ENCODE results near the gene AGBL3. TPM values are rescaled to one million over a fixed set of nuclear protein-coding genes. Genes with fewer than 3 reads are reported as not detected.
"Not testable (repeated sequence)": the region's sequence is repeated elsewhere in the genome, so short reads cannot be mapped to it uniquely, and the experiment has no call there.

Gene AGBL3
- total and polyA plus RNA-seq, 9 donors = 2.1 to 5.1 (median 2.7) TPM

GRCh38 chr7:135095450-135095849 lies 109.1 kb downstream of the AGBL3 start:
- 71% methylated on average over 1 of the region's 1 CpG for WGBS (ENCODE audit: insufficient coverage)
- no peaks in the 10 kb centered on the region for H3K36me3 ChIP-seq (ENCODE audit: control insufficient read depth, insufficient read depth, low read length)

GRCh38 chr7:135098391-135098790 lies 112.1 kb downstream of the AGBL3 start:
- H3K27ac ChIP-seq (ENCODE audit: low read length) = peak overlapping the region; percentile 11
- no peak overlapping the region for H3K4me3 ChIP-seq (ENCODE audit: low read length)
- no CpG with 5 or more reads among the region's 3 CpGs for WGBS (ENCODE audit: insufficient coverage)
- peak; percentile 23 for DNase-seq
- no peaks in the 10 kb centered on the region for H3K36me3 ChIP-seq (ENCODE audit: control insufficient read depth, insufficient read depth, low read length)
- H3K27me3 ChIP-seq (ENCODE audit: control insufficient read depth, insufficient read depth, low read length) = no peaks in the 10 kb centered on the region
- no peaks in the 10 kb centered on the region for H3K4me1 ChIP-seq (ENCODE audit: control insufficient read depth, insufficient read depth, low read length)
- H3K9me3 ChIP-seq (replicated peaks; ENCODE audit: control insufficient read depth, low read depth, low read length) = no peaks in the 10 kb centered on the region

More at GRCh38 chr7:135095450-135095849, 109.1 kb downstream of the AGBL3 start:
- Histone ChIP-seq H3K27me3 (ENCODE audit: control insufficient read depth, insufficient read depth, low read length) (no peaks in the 10 kb centered on the region), H3K27ac (ENCODE audit: low read length) (no peak overlapping the region), H3K4me1 (ENCODE audit: control insufficient read depth, insufficient read depth, low read length) (no peaks in the 10 kb centered on the region), H3K9me3 (replicated peaks; ENCODE audit: control insufficient read depth, low read depth, low read length) (no peaks in the 10 kb centered on the region), H3K4me3 (ENCODE audit: low read length) (no peak overlapping the region)
- DNase-seq = no peak

DNA sequence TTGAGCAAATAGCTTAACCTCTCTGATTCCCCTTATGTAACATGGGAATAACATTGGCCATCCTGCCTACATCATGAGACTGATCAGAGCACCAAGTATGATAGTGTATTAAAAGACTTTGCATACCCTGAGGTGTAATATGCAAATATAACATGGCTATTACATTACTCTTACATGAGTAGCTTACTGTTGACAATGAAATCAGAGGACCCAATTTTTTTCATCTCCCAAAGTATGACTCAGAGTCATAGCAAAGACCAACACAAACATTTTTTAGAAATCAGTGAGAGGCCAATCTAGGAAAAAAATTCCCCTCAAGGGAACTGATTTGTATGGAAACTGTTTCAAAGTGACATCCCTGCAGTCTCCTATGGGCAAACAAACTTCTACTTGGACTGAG lies 114.5 kb downstream of the AGBL3 start:
- H3K27ac ChIP-seq (ENCODE audit: low read length) = no peak overlapping the region
- no peaks in the 10 kb centered on the region for H3K27me3 ChIP-seq (ENCODE audit: control insufficient read depth, insufficient read depth, low read length)
- H3K36me3 ChIP-seq (ENCODE audit: control insufficient read depth, insufficient read depth, low read length) = no peaks in the 10 kb centered on the region
- no peak for DNase-seq
- H3K4me3 ChIP-seq (ENCODE audit: low read length) = no peak overlapping the region
- no peaks in the 10 kb centered on the region for H3K4me1 ChIP-seq (ENCODE audit: control insufficient read depth, insufficient read depth, low read length)
- H3K9me3 ChIP-seq (replicated peaks; ENCODE audit: control insufficient read depth, low read depth, low read length) = no peaks in the 10 kb centered on the region

DNA sequence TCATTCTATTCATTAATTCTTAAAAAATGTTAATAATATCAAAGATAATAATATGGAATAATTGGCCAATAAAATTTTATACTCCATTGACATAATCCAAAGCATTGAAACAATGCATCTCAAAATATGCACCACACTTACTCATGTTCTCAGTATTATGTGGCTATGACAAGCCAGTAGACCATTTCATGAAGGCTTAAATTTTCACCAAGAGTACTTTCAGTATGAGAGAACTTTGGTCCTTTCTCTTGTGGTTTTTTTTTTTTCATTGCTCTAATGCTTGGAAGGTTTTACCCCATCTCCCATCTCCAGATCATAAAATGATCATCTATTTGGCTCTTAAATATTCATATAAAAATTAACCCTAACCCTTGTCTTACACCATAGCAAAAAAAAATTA lies 116.1 kb downstream of the AGBL3 start:
- no peaks in the 10 kb centered on the region for H3K36me3 ChIP-seq (ENCODE audit: control insufficient read depth, insufficient read depth, low read length)
- H3K27me3 ChIP-seq (ENCODE audit: control insufficient read depth, insufficient read depth, low read length) = no peaks in the 10 kb centered on the region
- H3K4me1 ChIP-seq (ENCODE audit: control insufficient read depth, insufficient read depth, low read length) = no peaks in the 10 kb centered on the region
- no peak for DNase-seq
- H3K27ac ChIP-seq (ENCODE audit: low read length) = no peak overlapping the region
- no peak overlapping the region for H3K4me3 ChIP-seq (ENCODE audit: low read length)
- no peaks in the 10 kb centered on the region for H3K9me3 ChIP-seq (replicated peaks; ENCODE audit: control insufficient read depth, low read depth, low read length)

GRCh38 chr7:135109562-135109961 lies 123.3 kb downstream of the AGBL3 start:
- no peaks in the 10 kb centered on the region for H3K4me1 ChIP-seq (ENCODE audit: control insufficient read depth, insufficient read depth, low read length)
- no peak overlapping the region for H3K4me3 ChIP-seq (ENCODE audit: low read length)
- 85% methylated on average over 4 of the region's 4 CpGs for WGBS (ENCODE audit: insufficient coverage)
- DNase-seq = no peak
- H3K36me3 ChIP-seq (ENCODE audit: control insufficient read depth, insufficient read depth, low read length) = no peaks in the 10 kb centered on the region
- H3K27ac ChIP-seq (ENCODE audit: low read length) = no peak overlapping the region
- no peaks in the 10 kb centered on the region for H3K27me3 ChIP-seq (ENCODE audit: control insufficient read depth, insufficient read depth, low read length)
- no peaks in the 10 kb centered on the region for H3K9me3 ChIP-seq (replicated peaks; ENCODE audit: control insufficient read depth, low read depth, low read length)

DNA sequence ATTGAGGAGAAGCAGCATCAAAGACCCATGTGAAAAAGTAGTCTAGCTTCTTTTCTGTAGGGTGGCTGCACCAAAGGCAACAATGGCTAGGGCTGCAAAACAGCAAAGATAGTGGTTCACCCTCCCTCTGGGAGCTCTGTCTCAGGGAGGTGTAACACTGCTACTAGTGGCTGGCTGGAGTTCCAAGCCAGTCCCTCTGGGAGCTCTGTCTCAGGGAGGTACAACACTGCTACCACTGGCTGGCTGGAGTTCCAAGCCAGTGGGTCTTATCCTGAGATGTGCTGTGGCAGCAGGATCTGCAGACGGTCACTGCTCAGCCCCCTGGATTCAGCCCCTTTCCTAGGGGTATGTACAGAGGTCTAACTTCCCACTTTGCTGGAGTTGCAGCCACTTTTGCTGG lies 123.7 kb downstream of the AGBL3 start:
- Histone ChIP-seq H3K4me3 (ENCODE audit: low read length) (no peak overlapping the region), H3K27me3 (ENCODE audit: control insufficient read depth, insufficient read depth, low read length) (no peaks in the 10 kb centered on the region), H3K4me1 (ENCODE audit: control insufficient read depth, insufficient read depth, low read length) (no peaks in the 10 kb centered on the region), H3K9me3 (replicated peaks; ENCODE audit: control insufficient read depth, low read depth, low read length) (no peaks in the 10 kb centered on the region), H3K36me3 (ENCODE audit: control insufficient read depth, insufficient read depth, low read length) (no peaks in the 10 kb centered on the region), H3K27ac (ENCODE audit: low read length) (no peak overlapping the region)
- DNase-seq = no peak
- 80% methylated on average over 1 of the region's 1 CpG for WGBS (ENCODE audit: insufficient coverage)

GRCh38 chr7:135111379-135111778 lies 125.1 kb downstream of the AGBL3 start:
- no peaks in the 10 kb centered on the region for H3K36me3 ChIP-seq (ENCODE audit: control insufficient read depth, insufficient read depth, low read length)
- H3K4me3 ChIP-seq (ENCODE audit: low read length) = no peak overlapping the region
- no peaks in the 10 kb centered on the region for H3K4me1 ChIP-seq (ENCODE audit: control insufficient read depth, insufficient read depth, low read length)
- H3K9me3 ChIP-seq (replicated peaks; ENCODE audit: control insufficient read depth, low read depth, low read length) = no peaks in the 10 kb centered on the region
- no CpG with 5 or more reads among the region's 2 CpGs for WGBS (ENCODE audit: insufficient coverage)
- DNase-seq = no peak
- H3K27me3 ChIP-seq (ENCODE audit: control insufficient read depth, insufficient read depth, low read length) = no peaks in the 10 kb centered on the region
- no peak overlapping the region for H3K27ac ChIP-seq (ENCODE audit: low read length)

DNA sequence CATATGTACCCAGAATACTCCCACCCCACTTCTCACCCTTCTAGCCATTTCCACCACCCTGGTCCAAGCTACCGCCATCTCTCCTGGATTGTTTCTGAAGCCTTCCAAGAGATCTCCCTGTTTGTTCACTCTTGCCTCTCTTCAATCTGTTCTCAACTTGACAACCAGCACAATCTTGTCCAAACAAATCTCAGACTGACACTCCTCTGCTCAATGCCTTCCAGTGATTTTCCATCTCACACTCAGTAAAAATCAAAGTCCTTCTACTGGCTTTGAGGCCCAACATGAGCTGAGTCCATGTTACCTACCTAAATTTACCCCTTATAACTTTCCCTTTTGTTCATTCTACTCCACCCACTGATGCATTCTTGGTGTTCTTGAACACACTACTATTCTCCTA lies 128.3 kb downstream of the AGBL3 start:
- WGBS (ENCODE audit: insufficient coverage) = 93% methylated on average over 1 of the region's 1 CpG
- H3K27me3 ChIP-seq (ENCODE audit: control insufficient read depth, insufficient read depth, low read length) = no peaks in the 10 kb centered on the region
- DNase-seq = no peak
- no peak overlapping the region for H3K27ac ChIP-seq (ENCODE audit: low read length)
- no peaks in the 10 kb centered on the region for H3K36me3 ChIP-seq (ENCODE audit: control insufficient read depth, insufficient read depth, low read length)
- H3K4me3 ChIP-seq (ENCODE audit: low read length) = no peak overlapping the region
- H3K9me3 ChIP-seq (replicated peaks; ENCODE audit: control insufficient read depth, low read depth, low read length) = no peaks in the 10 kb centered on the region
- no peaks in the 10 kb centered on the region for H3K4me1 ChIP-seq (ENCODE audit: control insufficient read depth, insufficient read depth, low read length)

DNA sequence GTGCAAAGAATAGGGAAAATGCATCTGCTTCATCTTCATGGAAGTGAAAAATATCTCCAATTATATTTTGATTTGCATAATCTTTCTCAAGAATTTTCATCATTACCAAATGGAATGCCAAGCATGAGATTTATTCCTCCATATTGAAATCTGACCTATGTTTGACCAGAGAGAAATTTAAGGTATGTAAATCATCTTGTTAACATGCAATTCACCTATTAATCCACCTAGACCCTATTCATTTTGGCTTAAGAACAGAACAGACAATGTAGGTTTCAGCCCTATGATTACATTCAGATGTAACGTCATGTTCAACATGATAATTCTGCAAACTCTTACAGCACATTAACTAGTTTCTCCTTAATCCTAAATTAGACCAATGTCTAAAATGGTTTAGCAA lies 130.8 kb downstream of the AGBL3 start:
- H3K36me3 ChIP-seq (ENCODE audit: control insufficient read depth, insufficient read depth, low read length) = no peaks in the 10 kb centered on the region
- no peaks in the 10 kb centered on the region for H3K27me3 ChIP-seq (ENCODE audit: control insufficient read depth, insufficient read depth, low read length)
- WGBS (ENCODE audit: insufficient coverage) = no CpG with 5 or more reads among the region's 1 CpG
- H3K4me1 ChIP-seq (ENCODE audit: control insufficient read depth, insufficient read depth, low read length) = no peaks in the 10 kb centered on the region
- H3K27ac ChIP-seq (ENCODE audit: low read length) = no peak overlapping the region
- H3K9me3 ChIP-seq (replicated peaks; ENCODE audit: control insufficient read depth, low read depth, low read length) = peaks cover 3% of the 10 kb centered on the region
- no peak for DNase-seq
- H3K4me3 ChIP-seq (ENCODE audit: low read length) = no peak overlapping the region

DNA sequence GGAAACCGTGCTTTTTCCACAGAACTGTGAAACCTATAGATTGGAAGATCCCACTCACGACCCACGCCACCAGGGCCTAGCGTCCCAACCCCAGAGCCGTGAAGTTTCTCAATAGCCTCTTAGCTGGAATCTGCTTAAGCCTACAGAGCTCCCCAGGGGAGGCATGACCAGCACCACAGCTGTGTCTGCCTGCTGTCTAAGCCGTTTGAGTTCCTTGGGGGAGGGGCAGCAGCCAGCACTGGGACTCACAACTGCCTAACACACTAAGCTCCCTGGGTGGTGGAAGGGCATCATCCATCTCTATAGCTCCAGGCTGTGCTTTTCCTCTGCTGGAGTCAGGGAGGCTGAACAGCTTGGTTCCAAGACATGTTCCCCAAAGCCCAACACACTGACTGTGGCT lies 135.6 kb downstream of the AGBL3 start:
- Histone ChIP-seq H3K36me3 (ENCODE audit: control insufficient read depth, insufficient read depth, low read length) (no peaks in the 10 kb centered on the region), H3K27ac (ENCODE audit: low read length) (no peak overlapping the region), H3K4me1 (ENCODE audit: control insufficient read depth, insufficient read depth, low read length) (no peaks in the 10 kb centered on the region), H3K9me3 (replicated peaks; ENCODE audit: control insufficient read depth, low read depth, low read length) (peaks cover 3% of the 10 kb centered on the region), H3K4me3 (ENCODE audit: low read length) (no peak overlapping the region), H3K27me3 (ENCODE audit: control insufficient read depth, insufficient read depth, low read length) (no peaks in the 10 kb centered on the region)
- 81% methylated on average over 6 of the region's 6 CpGs for WGBS (ENCODE audit: insufficient coverage)
- peak; percentile 4 for DNase-seq

DNA sequence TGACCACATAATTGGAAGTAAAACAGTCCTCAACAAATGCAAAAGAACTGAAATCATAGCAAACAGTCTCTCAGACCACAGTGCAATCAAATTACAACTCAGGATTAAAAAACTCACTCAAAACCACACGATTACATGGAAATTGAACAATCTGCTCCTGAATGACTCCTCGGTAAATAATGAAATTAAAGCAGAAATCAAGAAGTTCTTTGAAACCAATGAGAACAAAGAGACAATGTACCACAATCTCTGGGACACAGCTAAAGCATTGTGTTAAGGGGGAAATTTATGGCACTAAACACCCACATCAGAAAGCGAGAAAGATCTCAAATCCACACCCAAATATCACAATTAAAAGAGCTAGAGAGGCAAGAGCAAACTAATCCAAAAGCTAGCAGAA lies 138.3 kb downstream of the AGBL3 start:
- H3K4me1 ChIP-seq (ENCODE audit: control insufficient read depth, insufficient read depth, low read length); H3K27me3 ChIP-seq (ENCODE audit: control insufficient read depth, insufficient read depth, low read length); H3K27ac ChIP-seq (ENCODE audit: low read length); DNase-seq; H3K4me3 ChIP-seq (ENCODE audit: low read length); H3K9me3 ChIP-seq (replicated peaks; ENCODE audit: control insufficient read depth, low read depth, low read length); H3K36me3 ChIP-seq (ENCODE audit: control insufficient read depth, insufficient read depth, low read length): not testable (repeated sequence)
- no CpG with 5 or more reads among the region's 3 CpGs for WGBS (ENCODE audit: insufficient coverage)

All from muscle of leg (tissue), 11 donors.